ENCODE data around the gene RSPH9.

DNA sequence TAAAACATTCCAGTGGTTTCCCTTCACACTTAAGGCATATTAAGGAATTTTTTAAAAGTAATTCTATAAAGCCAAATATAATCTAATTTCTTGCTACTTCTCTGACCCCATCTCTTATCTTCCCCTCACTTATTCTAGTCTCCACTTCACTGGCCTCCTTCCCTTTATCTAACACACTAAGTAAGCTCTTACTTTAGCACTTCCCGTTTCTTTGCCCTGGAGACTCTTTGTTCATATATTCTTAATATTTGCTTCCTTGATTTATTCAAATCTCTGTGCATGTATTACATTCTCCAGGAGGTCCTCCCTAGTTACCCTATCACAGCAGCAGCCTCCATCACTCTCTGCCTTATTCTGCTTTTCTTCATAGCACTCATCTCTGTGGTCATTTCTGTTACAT is 36.0 kb upstream of the RSPH9 start:
- TF ChIP-seq, protein P1, sequence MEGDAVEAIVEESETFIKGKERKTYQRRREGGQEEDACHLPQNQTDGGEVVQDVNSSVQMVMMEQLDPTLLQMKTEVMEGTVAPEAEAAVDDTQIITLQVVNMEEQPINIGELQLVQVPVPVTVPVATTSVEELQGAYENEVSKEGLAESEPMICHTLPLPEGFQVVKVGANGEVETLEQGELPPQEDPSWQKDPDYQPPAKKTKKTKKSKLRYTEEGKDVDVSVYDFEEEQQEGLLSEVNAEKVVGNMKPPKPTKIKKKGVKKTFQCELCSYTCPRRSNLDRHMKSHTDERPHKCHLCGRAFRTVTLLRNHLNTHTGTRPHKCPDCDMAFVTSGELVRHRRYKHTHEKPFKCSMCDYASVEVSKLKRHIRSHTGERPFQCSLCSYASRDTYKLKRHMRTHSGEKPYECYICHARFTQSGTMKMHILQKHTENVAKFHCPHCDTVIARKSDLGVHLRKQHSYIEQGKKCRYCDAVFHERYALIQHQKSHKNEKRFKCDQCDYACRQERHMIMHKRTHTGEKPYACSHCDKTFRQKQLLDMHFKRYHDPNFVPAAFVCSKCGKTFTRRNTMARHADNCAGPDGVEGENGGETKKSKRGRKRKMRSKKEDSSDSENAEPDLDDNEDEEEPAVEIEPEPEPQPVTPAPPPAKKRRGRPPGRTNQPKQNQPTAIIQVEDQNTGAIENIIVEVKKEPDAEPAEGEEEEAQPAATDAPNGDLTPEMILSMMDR (IDR thresholded peaks at IDR 0.05; ENCODE audit: extremely low read depth in 1 of 2, insufficient read depth in 1 of 2, low read depth in 1 of 2, low read length in 2 of 2), result no peak
- TF ChIP-seq, protein P2, sequence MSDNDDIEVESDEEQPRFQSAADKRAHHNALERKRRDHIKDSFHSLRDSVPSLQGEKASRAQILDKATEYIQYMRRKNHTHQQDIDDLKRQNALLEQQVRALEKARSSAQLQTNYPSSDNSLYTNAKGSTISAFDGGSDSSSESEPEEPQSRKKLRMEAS (IDR thresholded peaks at IDR 0.05; ENCODE audit: insufficient read depth, insufficient read length), result no peak

Measured in endothelial cell of umbilical vein (primary cell).